ENCODE data around the gene FAM228A.
A peak's percentile ranks its signal among the peaks of the same experiment; 100 is the strongest.

FAM228A gene

GRCh38 chr2:24203029-24203786 lies 28.4 kb downstream of the FAM228A start:
- H3K4ac ChIP-seq (ENCODE audit: low read length), result no peak overlapping the region
- no peak overlapping the region for H3K4me2 ChIP-seq (ENCODE audit: insufficient read depth, low read length, poor library complexity, severe bottlenecking)
- H3K18ac ChIP-seq (ENCODE audit: low read length), result no peak overlapping the region
- H3K4me1 ChIP-seq (ENCODE audit: control insufficient read depth in 2 of 2, insufficient read depth in 1 of 2, low read depth in 1 of 2, low read length in 2 of 2), result peaks cover 0 to 2% of the 10 kb centered on the region in 2 donors
- no peak overlapping the region for H3K27ac ChIP-seq (replicated peaks; ENCODE audit: low read length)
- no peak overlapping the region for H2BK15ac ChIP-seq (ENCODE audit: low read length)
- H3K27me3 ChIP-seq (ENCODE audit: control insufficient read depth in 3 of 3, insufficient read depth in 3 of 3, low read depth in 1 of 3, low read length in 3 of 3), result no peaks in the 10 kb centered on the region
- H3K79me1 ChIP-seq (ENCODE audit: low read depth, low read length), result no peaks in the 10 kb centered on the region
- no peak overlapping the region for H2BK120ac ChIP-seq (ENCODE audit: low read depth, low read length)
- no peak overlapping the region for H2BK5ac ChIP-seq (ENCODE audit: low read length)
- H3K9me3 ChIP-seq (replicated peaks in 1 of 2; ENCODE audit: control insufficient read depth in 2 of 2, insufficient read depth in 1 of 2, low read depth in 1 of 2, low read length in 2 of 2), result no peaks in the 10 kb centered on the region
- no peak overlapping the region for H3K23ac ChIP-seq (ENCODE audit: low read depth, low read length, poor library complexity)
- H4K91ac ChIP-seq (ENCODE audit: low read depth, low read length, poor library complexity), result no peak overlapping the region
- no peak overlapping the region for H2BK12ac ChIP-seq (ENCODE audit: low read length)
- H3K9ac ChIP-seq (ENCODE audit: low read depth, low read length, poor library complexity), result no peak overlapping the region
- H2AFZ ChIP-seq (ENCODE audit: low read length), result no peak overlapping the region
- H4K8ac ChIP-seq (ENCODE audit: low read depth, low read length), result no peak overlapping the region
- no peak overlapping the region for H3K14ac ChIP-seq (ENCODE audit: low read length)
- no peak overlapping the region for H2AK5ac ChIP-seq (ENCODE audit: low read depth, low read length)
- no peak overlapping the region for H3K4me3 ChIP-seq (ENCODE audit: low read length in 2 of 2)
- H3K36me3 ChIP-seq (replicated peaks in 1 of 2; ENCODE audit: control insufficient read depth in 2 of 2, insufficient read depth in 2 of 2, low read length in 2 of 2), result no peaks in the 10 kb centered on the region
- DNase-seq (ENCODE audit: low spot score), result no peak
- WGBS, 2 donors (ENCODE audit: extremely low coverage in 2 of 2, insufficient read length in 2 of 2, insufficient replicate concordance in 1 of 2), result no CpG with 5 or more reads among the region's 19 CpGs

- Histone ChIP-seq H2BK12ac (ENCODE audit: low read length) (no peak overlapping the region), H3K9me3 (replicated peaks in 1 of 2; ENCODE audit: control insufficient read depth in 2 of 2, insufficient read depth in 1 of 2, low read depth in 1 of 2, low read length in 2 of 2) (no peaks in the 10 kb centered on the region), H3K23ac (ENCODE audit: low read depth, low read length, poor library complexity) (no peak overlapping the region), H2AK5ac (ENCODE audit: low read depth, low read length) (no peak overlapping the region), H2BK120ac (ENCODE audit: low read depth, low read length) (no peak overlapping the region), H3K4me1 (ENCODE audit: control insufficient read depth in 2 of 2, insufficient read depth in 1 of 2, low read depth in 1 of 2, low read length in 2 of 2) (peaks cover 0 to 2% of the 10 kb centered on the region in 2 donors), H2BK15ac (ENCODE audit: low read length) (no peak overlapping the region), H3K27me3 (ENCODE audit: control insufficient read depth in 3 of 3, insufficient read depth in 3 of 3, low read depth in 1 of 3, low read length in 3 of 3) (no peaks in the 10 kb centered on the region), H3K14ac (ENCODE audit: low read length) (no peak overlapping the region), H3K79me1 (ENCODE audit: low read depth, low read length) (no peaks in the 10 kb centered on the region), H4K8ac (ENCODE audit: low read depth, low read length) (no peak overlapping the region), H3K18ac (ENCODE audit: low read length) (no peak overlapping the region), H3K4ac (ENCODE audit: low read length) (no peak overlapping the region), H3K4me3 (ENCODE audit: low read length in 2 of 2) (no peak overlapping the region), H3K27ac (replicated peaks; ENCODE audit: low read length) (no peak overlapping the region), H3K9ac (ENCODE audit: low read depth, low read length, poor library complexity) (no peak overlapping the region), H3K36me3 (replicated peaks in 1 of 2; ENCODE audit: control insufficient read depth in 2 of 2, insufficient read depth in 2 of 2, low read length in 2 of 2) (no peaks in the 10 kb centered on the region), H3K4me2 (ENCODE audit: insufficient read depth, low read length, poor library complexity, severe bottlenecking) (no peak overlapping the region), H4K91ac (ENCODE audit: low read depth, low read length, poor library complexity) (no peak overlapping the region), H2AFZ (ENCODE audit: low read length) (no peak overlapping the region), H2BK5ac (ENCODE audit: low read length) (no peak overlapping the region)
- no CpG with 5 or more reads among the region's 5 CpGs for WGBS, 2 donors (ENCODE audit: extremely low coverage in 2 of 2, insufficient read length in 2 of 2, insufficient replicate concordance in 1 of 2)
- DNase-seq (ENCODE audit: low spot score), result no peak
These were observed 28.9 kb downstream of the FAM228A start for GRCh38 chr2:24203787-24204150.

- Histone ChIP-seq H3K36me3 (replicated peaks in 1 of 2; ENCODE audit: control insufficient read depth in 2 of 2, insufficient read depth in 2 of 2, low read length in 2 of 2) (peaks cover 0 to 4% of the 10 kb centered on the region in 2 donors), H3K79me1 (ENCODE audit: low read depth, low read length) (no peaks in the 10 kb centered on the region), H3K4me3 (ENCODE audit: low read length in 2 of 2) (no peak overlapping the region), H3K18ac (ENCODE audit: low read length) (peak overlapping the region; percentile 7), H4K91ac (ENCODE audit: low read depth, low read length, poor library complexity) (no peak overlapping the region), H3K4ac (ENCODE audit: low read length) (no peak overlapping the region), H2AK5ac (ENCODE audit: low read depth, low read length) (no peak overlapping the region), H2BK5ac (ENCODE audit: low read length) (no peak overlapping the region), H3K27ac (replicated peaks; ENCODE audit: low read length) (no peak overlapping the region), H2BK12ac (ENCODE audit: low read length) (no peak overlapping the region), H3K4me2 (ENCODE audit: insufficient read depth, low read length, poor library complexity, severe bottlenecking) (no peak overlapping the region), H3K14ac (ENCODE audit: low read length) (no peak overlapping the region), H3K4me1 (ENCODE audit: control insufficient read depth in 2 of 2, insufficient read depth in 1 of 2, low read depth in 1 of 2, low read length in 2 of 2) (peaks cover 0 to 2% of the 10 kb centered on the region in 2 donors), H3K9me3 (replicated peaks in 1 of 2; ENCODE audit: control insufficient read depth in 2 of 2, insufficient read depth in 1 of 2, low read depth in 1 of 2, low read length in 2 of 2) (no peaks in the 10 kb centered on the region), H3K27me3 (ENCODE audit: control insufficient read depth in 3 of 3, insufficient read depth in 3 of 3, low read depth in 1 of 3, low read length in 3 of 3) (no peaks in the 10 kb centered on the region), H2BK15ac (ENCODE audit: low read length) (peak overlapping the region; percentile 69), H2BK120ac (ENCODE audit: low read depth, low read length) (no peak overlapping the region), H4K8ac (ENCODE audit: low read depth, low read length) (no peak overlapping the region), H3K23ac (ENCODE audit: low read depth, low read length, poor library complexity) (no peak overlapping the region), H2AFZ (ENCODE audit: low read length) (no peak overlapping the region), H3K9ac (ENCODE audit: low read depth, low read length, poor library complexity) (no peak overlapping the region)
- no peak for DNase-seq (ENCODE audit: low spot score)
- WGBS, 2 donors (ENCODE audit: extremely low coverage in 2 of 2, insufficient read length in 2 of 2, insufficient replicate concordance in 1 of 2), result no CpG with 5 or more reads among the region's 12 CpGs
These were observed 29.7 kb downstream of the FAM228A start for GRCh38 chr2:24204505-24204904.

- H2BK5ac ChIP-seq (ENCODE audit: low read length), result no peak overlapping the region
- H2BK15ac ChIP-seq (ENCODE audit: low read length), result no peak overlapping the region
- H2AK5ac ChIP-seq (ENCODE audit: low read depth, low read length), result no peak overlapping the region
- no peak overlapping the region for H3K4me3 ChIP-seq (ENCODE audit: low read length in 2 of 2)
- peaks cover 0 to 2% of the 10 kb centered on the region in 2 donors for H3K4me1 ChIP-seq (ENCODE audit: control insufficient read depth in 2 of 2, insufficient read depth in 1 of 2, low read depth in 1 of 2, low read length in 2 of 2)
- no peak for DNase-seq (ENCODE audit: low spot score)
- H3K27ac ChIP-seq (replicated peaks; ENCODE audit: low read length), result no peak overlapping the region
- no peaks in the 10 kb centered on the region for H3K27me3 ChIP-seq (ENCODE audit: control insufficient read depth in 3 of 3, insufficient read depth in 3 of 3, low read depth in 1 of 3, low read length in 3 of 3)
- no peaks in the 10 kb centered on the region for H3K9me3 ChIP-seq (replicated peaks in 1 of 2; ENCODE audit: control insufficient read depth in 2 of 2, insufficient read depth in 1 of 2, low read depth in 1 of 2, low read length in 2 of 2)
- H3K9ac ChIP-seq (ENCODE audit: low read depth, low read length, poor library complexity), result no peak overlapping the region
- H3K79me1 ChIP-seq (ENCODE audit: low read depth, low read length), result no peaks in the 10 kb centered on the region
- H3K14ac ChIP-seq (ENCODE audit: low read length), result no peak overlapping the region
- H4K91ac ChIP-seq (ENCODE audit: low read depth, low read length, poor library complexity), result no peak overlapping the region
- no peak overlapping the region for H3K4ac ChIP-seq (ENCODE audit: low read length)
- peaks cover 0 to 4% of the 10 kb centered on the region in 2 donors for H3K36me3 ChIP-seq (replicated peaks in 1 of 2; ENCODE audit: control insufficient read depth in 2 of 2, insufficient read depth in 2 of 2, low read length in 2 of 2)
- H2AFZ ChIP-seq (ENCODE audit: low read length), result no peak overlapping the region
- H3K23ac ChIP-seq (ENCODE audit: low read depth, low read length, poor library complexity), result peak overlapping the region; percentile 29
- WGBS, 2 donors (ENCODE audit: extremely low coverage in 2 of 2, insufficient read length in 2 of 2, insufficient replicate concordance in 1 of 2), result no CpG with 5 or more reads among the region's 4 CpGs
- H2BK12ac ChIP-seq (ENCODE audit: low read length), result no peak overlapping the region
- H3K4me2 ChIP-seq (ENCODE audit: insufficient read depth, low read length, poor library complexity, severe bottlenecking), result no peak overlapping the region
- H4K8ac ChIP-seq (ENCODE audit: low read depth, low read length), result no peak overlapping the region
- peak overlapping the region; percentile 73 for H2BK120ac ChIP-seq (ENCODE audit: low read depth, low read length)
- no peak overlapping the region for H3K18ac ChIP-seq (ENCODE audit: low read length)
These were observed 30.3 kb downstream of the FAM228A start for GRCh38 chr2:24205131-24205530.
